Natural killer cell (primary cell): ENCODE data around the gene NUAK1. TPM values are rescaled to one million over a fixed set of nuclear protein-coding genes. Genes with fewer than 3 reads are reported as not detected.

ENCODE experiments used
- ATAC-seq, 3 donors: fragments of 150-1000 bp in 2 of 3; fragments of 200-7000 bp in 1 of 3; cut with Tn5 transposase; 1 replicate in 1 of 3; 2 replicates in 2 of 3; pipeline ENCODE4 v1.10.0; 2021; ENCODE audit warnings: mild to moderate bottlenecking in 2 of 3, moderate library complexity in 2 of 3
- DNase-seq, 2 donors: peaks; one replicate each; pipeline versions ENCODE4 v3.0.0 to v3.0.0-alpha.2; 2013 to 2021; ENCODE audit warnings: mixed read lengths in 1 of 2
- H3K27ac ChIP-seq: one replicate; pipeline ENCODE4 v1.5.1; 2013; ENCODE audit warnings: mild to moderate bottlenecking, low read length
- H3K27me3 ChIP-seq: one replicate; pipeline ENCODE4 v1.6.1; 2013; ENCODE audit warnings: low read length; ENCODE audit not compliant: control insufficient read depth, insufficient read depth
- H3K36me3 ChIP-seq: one replicate; pipeline ENCODE4 v1.6.1; 2013; ENCODE audit warnings: low read length; ENCODE audit not compliant: control insufficient read depth, insufficient read depth
- H3K4me1 ChIP-seq: one replicate; pipeline ENCODE4 v1.6.1; 2013; ENCODE audit warnings: low read length; ENCODE audit not compliant: control insufficient read depth, insufficient read depth
- H3K4me3 ChIP-seq: one replicate; pipeline ENCODE4 v1.5.1; 2013; ENCODE audit warnings: low read length
- H3K9me3 ChIP-seq: one replicate; pipeline ENCODE4 v1.6.1; 2013; ENCODE audit warnings: low read length; ENCODE audit not compliant: control insufficient read depth, insufficient read depth
- H3K27ac Mint-ChIP-seq, 2 donors: one replicate each; pipeline ENCODE4 v1.8.0; 2022; ENCODE audit warnings: mild to moderate bottlenecking in 2 of 2, mixed read lengths in 2 of 2, moderate library complexity in 1 of 2
- H3K27me3 Mint-ChIP-seq, 2 donors: one replicate each; pipeline ENCODE4 v1.8.0; 2022; ENCODE audit warnings: low read depth in 2 of 2, mixed read lengths in 2 of 2
- H3K36me3 Mint-ChIP-seq: one replicate; pipeline ENCODE4 v1.8.0; 2022; ENCODE audit warnings: mixed read lengths
- H3K4me1 Mint-ChIP-seq, 2 donors: one replicate each; pipeline ENCODE4 v1.8.0; 2022; ENCODE audit warnings: mixed read lengths in 2 of 2
- H3K4me3 Mint-ChIP-seq: one replicate; pipeline ENCODE4 v1.8.0; 2022; ENCODE audit warnings: mild to moderate bottlenecking, moderate library complexity, mixed read lengths
- H3K9me3 Mint-ChIP-seq, 2 donors: one replicate each; pipeline ENCODE4 v1.8.0; 2022; ENCODE audit warnings: mixed read lengths in 2 of 2
- CTCF ChIP-seq: fragments of 200-600 bp; IDR thresholded peaks from one replicate; pipeline ENCODE4 v1.8.0; 2022; ENCODE audit warnings: antibody characterized with exemption
- WGBS: methylation state at CpG from one replicate; pipeline ENCODE4 v1.1.7; 2013; ENCODE audit warnings: missing lambda C conversion rate; ENCODE audit not compliant: insufficient coverage; 5-methylcytosine and 5-hydroxymethylcytosine counted together
- intact Hi-C: fragments of 100-400 bp; cut with micrococcal nuclease; formaldehyde crosslinking; loops from one replicate; pipeline ENCODE4 v1.14.2; 2022
- total RNA-seq, 4 donors: library from RNA; stranded (reverse); fragments of 120-200 nt in 1 of 4; gene quantifications; one replicate each; pipeline versions ENCODE4 v1.2.3 to v1.2.4, GENCODE V29; 2013 to 2022

NUAK1 gene
- total RNA-seq, 3 donors from 2014 or later (not counting 1 experiment from before 2014, with no cell fraction given): 1.4 to 10.9 (median 3.4) TPM

DNA sequence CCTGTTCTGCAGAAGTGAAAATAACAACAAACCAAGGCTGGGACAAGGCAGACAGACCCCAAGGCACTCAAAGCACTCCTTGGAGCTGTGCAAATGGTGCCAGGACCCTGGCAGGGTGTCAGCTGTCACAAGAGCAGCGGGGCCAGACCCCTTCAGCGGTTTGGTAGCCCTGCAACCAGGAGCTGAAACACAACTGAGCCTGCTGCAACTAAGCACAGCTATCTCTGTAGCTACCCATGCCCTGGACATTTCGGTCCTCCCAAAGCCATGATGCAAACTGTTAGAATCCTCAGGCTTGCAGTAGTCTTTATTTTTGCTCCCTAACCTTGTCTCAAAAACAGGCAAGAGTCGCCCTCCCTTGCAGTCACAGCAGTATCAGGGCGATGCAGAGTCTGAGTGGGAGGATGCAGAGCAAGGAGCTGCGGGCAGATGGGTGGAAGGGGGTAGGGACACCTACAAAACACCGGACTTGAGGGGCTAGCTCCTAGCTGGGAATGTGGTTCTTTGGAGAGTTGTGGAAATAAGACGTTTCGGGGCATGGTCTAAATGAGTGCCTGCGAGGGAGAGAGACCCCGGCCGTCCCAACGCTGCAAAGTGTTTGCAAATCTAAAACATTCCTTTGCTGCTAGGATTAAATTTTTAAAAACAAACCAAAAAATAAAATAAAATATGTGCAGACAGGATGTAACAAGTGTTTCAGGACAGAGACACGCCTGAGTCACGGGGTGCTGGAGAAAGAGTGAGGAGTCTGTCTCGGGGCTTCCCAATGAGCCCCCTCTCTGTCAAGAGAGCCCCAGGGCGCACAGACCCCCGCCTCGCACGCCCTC, 1.0 kb downstream of the NUAK1 start:
- intact Hi-C loops: loop anchor here (2.0 kb wide), 1 partner anchor 433 kb away; no protein-coding TSS in a partner anchor
- no peaks in the 10 kb centered on the region for H3K36me3 Mint-ChIP-seq
- no peak overlapping the region for H3K27ac Mint-ChIP-seq
- DNase-seq (peak in 1 of 2 donors; percentile 3), ATAC-seq (peak in 1 of 3 donors; percentile 21)
- peaks cover 24% of the 10 kb centered on the region for H3K4me1 ChIP-seq
- no peak overlapping the region for H3K27ac ChIP-seq
- no peaks in the 10 kb centered on the region for H3K9me3 ChIP-seq
- peak overlapping the region; percentile 81 for H3K4me3 Mint-ChIP-seq
- peaks cover 55 to 62% of the 10 kb centered on the region in 2 donors for H3K27me3 Mint-ChIP-seq
- H3K4me3 ChIP-seq: peak overlapping the region; percentile 12
- no peaks in the 10 kb centered on the region for H3K9me3 Mint-ChIP-seq
- H3K27me3 ChIP-seq: peaks cover 20% of the 10 kb centered on the region
- no peaks in the 10 kb centered on the region for H3K36me3 ChIP-seq
- WGBS: 26% methylated on average over 19 of the region's 20 CpGs
- TF ChIP-seq CTCF: no peak
- peaks cover 0 to 28% of the 10 kb centered on the region in 2 donors for H3K4me1 Mint-ChIP-seq

- peaks cover 20% of the 10 kb centered on the region for H3K27me3 ChIP-seq
- WGBS: 5% methylated on average over 13 of the region's 13 CpGs
- Mint-ChIP-seq H3K27ac (no peak overlapping the region), H3K4me3 (no peak overlapping the region), H3K27me3 (peaks cover 45 to 64% of the 10 kb centered on the region in 2 donors), H3K4me1 (peaks cover 0 to 28% of the 10 kb centered on the region in 2 donors), H3K36me3 (no peaks in the 10 kb centered on the region), H3K9me3 (no peaks in the 10 kb centered on the region)
- DNase-seq (peak; percentile 75 to 77), ATAC-seq (peak in 1 of 3 donors; percentile 34)
- TF ChIP-seq CTCF: peak; percentile 83
- H3K36me3 ChIP-seq: no peaks in the 10 kb centered on the region
- H3K4me1 ChIP-seq: peaks cover 24% of the 10 kb centered on the region
- H3K27ac ChIP-seq: no peak overlapping the region
- no peak overlapping the region for H3K4me3 ChIP-seq
- no peaks in the 10 kb centered on the region for H3K9me3 ChIP-seq
- intact Hi-C loops: loop anchor here (1.0 to 2.0 kb wide), 2 partner anchors 431 to 716 kb away; no protein-coding TSS in a partner anchor
Measured at GRCh38 chr12:106136263-106136662, 2.5 kb downstream of the NUAK1 start.

DNA sequence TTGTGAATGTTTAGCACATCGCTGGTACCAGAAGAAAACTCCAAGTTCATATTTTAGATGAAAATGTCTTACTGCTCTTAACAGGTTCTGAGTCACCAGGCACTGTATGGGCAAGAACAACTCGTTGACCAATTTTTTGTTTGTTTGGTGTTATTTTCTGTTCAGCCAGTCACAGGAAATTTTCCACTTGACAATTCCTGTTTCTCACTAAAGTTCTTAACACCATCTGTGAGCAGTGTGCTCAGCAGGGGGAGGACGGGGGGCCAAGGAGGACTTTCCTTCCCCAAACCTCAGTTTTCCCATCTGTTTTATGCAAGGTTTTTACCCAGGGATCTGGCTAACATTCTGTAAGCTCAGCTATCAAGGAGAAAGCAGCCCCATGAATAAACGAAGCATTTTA, 3.0 kb downstream of the NUAK1 start:
- 17% methylated on average over 4 of the region's 4 CpGs for WGBS
- H3K27me3 ChIP-seq: peaks cover 20% of the 10 kb centered on the region
- H3K36me3 Mint-ChIP-seq: no peaks in the 10 kb centered on the region
- intact Hi-C loops: loop anchor here (1.0 to 2.0 kb wide), 2 partner anchors 431 to 715 kb away; no protein-coding TSS in a partner anchor
- no peak overlapping the region for H3K4me3 ChIP-seq
- DNase-seq: peak in 1 of 2 donors; percentile 4
- no peak overlapping the region for H3K4me3 Mint-ChIP-seq
- H3K4me1 ChIP-seq: peaks cover 24% of the 10 kb centered on the region
- no peak for TF ChIP-seq CTCF
- H3K27me3 Mint-ChIP-seq: peaks cover 43 to 64% of the 10 kb centered on the region in 2 donors
- H3K4me1 Mint-ChIP-seq: peaks cover 0 to 28% of the 10 kb centered on the region in 2 donors
- H3K27ac Mint-ChIP-seq: no peak overlapping the region
- no peaks in the 10 kb centered on the region for H3K9me3 ChIP-seq
- no peaks in the 10 kb centered on the region for H3K9me3 Mint-ChIP-seq
- H3K36me3 ChIP-seq: no peaks in the 10 kb centered on the region
- no peak for ATAC-seq
- H3K27ac ChIP-seq: no peak overlapping the region
